Mammary epithelial cell (primary cell): ENCODE data around the gene ALDH3A1.

ENCODE experiments used
- EZH2 ChIP-seq: IDR thresholded peaks from 2 replicates; pipeline ENCODE4 v1.6.1; 2012; ENCODE audit warnings: low read length, inconsistent platforms, borderline replicate concordance
- TF ChIP-seq, protein P1 (sequence below), 2 donors: IDR thresholded peaks in 1 of 2; conservative IDR thresholded peaks in 1 of 2; 2 replicates each; pipeline ENCODE4 v1.5.1; 2011 to 2012; ENCODE audit warnings: inconsistent platforms in 2 of 2, low read length in 2 of 2, mild to moderate bottlenecking in 2 of 2, control low read depth in 1 of 2, low read depth in 1 of 2; ENCODE audit not compliant: insufficient read depth in 1 of 2; ENCODE audit errors: extremely low read depth in 1 of 2

DNA sequence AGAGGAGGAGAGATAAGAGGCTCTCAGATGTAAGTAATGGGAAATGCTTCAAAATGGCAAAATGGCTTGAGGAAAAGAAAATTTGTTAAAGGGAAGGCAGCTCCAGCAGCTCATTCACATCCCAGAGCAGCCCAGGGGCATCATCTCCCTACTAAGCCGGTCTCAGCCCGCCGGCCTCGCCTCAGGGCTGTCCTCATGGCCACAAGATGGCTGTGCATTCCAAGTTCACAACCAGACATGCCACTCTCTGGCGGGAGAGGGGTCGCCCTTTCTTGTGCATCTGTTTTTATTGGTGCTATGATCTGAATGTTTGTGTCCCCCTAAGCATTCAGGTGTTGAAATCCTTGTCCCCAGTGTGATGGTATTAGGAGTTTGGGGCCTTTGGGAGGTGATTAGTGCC lies 18.2 kb downstream of the ALDH3A1 start:
- TF ChIP-seq EZH2 = no peak
- TF ChIP-seq, protein P1, sequence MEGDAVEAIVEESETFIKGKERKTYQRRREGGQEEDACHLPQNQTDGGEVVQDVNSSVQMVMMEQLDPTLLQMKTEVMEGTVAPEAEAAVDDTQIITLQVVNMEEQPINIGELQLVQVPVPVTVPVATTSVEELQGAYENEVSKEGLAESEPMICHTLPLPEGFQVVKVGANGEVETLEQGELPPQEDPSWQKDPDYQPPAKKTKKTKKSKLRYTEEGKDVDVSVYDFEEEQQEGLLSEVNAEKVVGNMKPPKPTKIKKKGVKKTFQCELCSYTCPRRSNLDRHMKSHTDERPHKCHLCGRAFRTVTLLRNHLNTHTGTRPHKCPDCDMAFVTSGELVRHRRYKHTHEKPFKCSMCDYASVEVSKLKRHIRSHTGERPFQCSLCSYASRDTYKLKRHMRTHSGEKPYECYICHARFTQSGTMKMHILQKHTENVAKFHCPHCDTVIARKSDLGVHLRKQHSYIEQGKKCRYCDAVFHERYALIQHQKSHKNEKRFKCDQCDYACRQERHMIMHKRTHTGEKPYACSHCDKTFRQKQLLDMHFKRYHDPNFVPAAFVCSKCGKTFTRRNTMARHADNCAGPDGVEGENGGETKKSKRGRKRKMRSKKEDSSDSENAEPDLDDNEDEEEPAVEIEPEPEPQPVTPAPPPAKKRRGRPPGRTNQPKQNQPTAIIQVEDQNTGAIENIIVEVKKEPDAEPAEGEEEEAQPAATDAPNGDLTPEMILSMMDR (conservative IDR thresholded peaks at IDR 0.05 in 1 of 2, IDR thresholded peaks at IDR 0.05 in 1 of 2; ENCODE audit: extremely low read depth in 1 of 2, insufficient read depth in 1 of 2, low read depth in 1 of 2, low read length in 2 of 2) = no peak
